ENCODE results near the gene PTCH2. TPM values are rescaled to one million over a fixed set of nuclear protein-coding genes. Genes with fewer than 3 reads are reported as not detected.
"Not testable (repeated sequence)": the region's sequence is repeated elsewhere in the genome, so short reads cannot be mapped to it uniquely, and the experiment has no call there.

PTCH2 gene
- total RNA-seq, 1 experiment from 2014 or later: 0.79 TPM

- intact Hi-C loops (cut with micrococcal nuclease): no loop called here
- TF ChIP-seq CTCF (IDR thresholded peaks at IDR 0.05; ENCODE audit: unreplicated experiment): no peak
- no TSS peak for BruUV-seq (replicated peaks)
- Mint-ChIP-seq H3K9me3 (ENCODE audit: unreplicated experiment) (no peaks in the 10 kb centered on the region), H3K4me3 (ENCODE audit: unreplicated experiment) (peak overlapping the region; percentile 53), H3K4me1 (ENCODE audit: insufficient read depth, unreplicated experiment) (peaks cover 43% of the 10 kb centered on the region), H3K27ac (ENCODE audit: low read depth, unreplicated experiment) (no peak overlapping the region), H3K27me3 (ENCODE audit: insufficient read depth, unreplicated experiment) (no peaks in the 10 kb centered on the region), H3K36me3 (ENCODE audit: insufficient read depth, unreplicated experiment) (peaks cover 44% of the 10 kb centered on the region)
- ChIA-PET CTCF (interaction anchor here (0.5 to 1.3 kb wide), 3 partner anchors 10 to 193 kb away, joined by 3 to 5 read pairs (median 3); no protein-coding TSS in a partner anchor), POLR2A (interaction anchor here (0.6 to 7.0 kb wide), 10 partner anchors 9 to 95 kb away, joined by 3 to 79 read pairs (median 4); partner anchors contain the start of genes BTBD19, DYNLT4, PLK3 and RNU5D-1)
- DNase-seq (ENCODE audit: unreplicated experiment): no peak
Measured at GRCh38 chr1:44817307-44817706, 25.7 kb downstream of the PTCH2 start.

- peaks cover 55% of the 10 kb centered on the region for H3K4me1 Mint-ChIP-seq (ENCODE audit: insufficient read depth, unreplicated experiment)
- BruUV-seq (replicated peaks); DNase-seq (ENCODE audit: unreplicated experiment); H3K27me3 Mint-ChIP-seq (ENCODE audit: insufficient read depth, unreplicated experiment); H3K4me3 Mint-ChIP-seq (ENCODE audit: unreplicated experiment); intact Hi-C loops (cut with micrococcal nuclease); H3K9me3 Mint-ChIP-seq (ENCODE audit: unreplicated experiment): not testable (repeated sequence)
- ChIA-PET CTCF (interaction anchor here (0.7 to 0.9 kb wide), 3 partner anchors 19 to 85 kb away, joined by 3 to 4 read pairs (median 3); no protein-coding TSS in a partner anchor), POLR2A (interaction anchor here (0.7 to 1.6 kb wide), 9 partner anchors 11 to 194 kb away, joined by 3 to 7 read pairs (median 4); partner anchors contain the start of genes EIF2B3, PLK3, RNU5D-1 and RPS8)
- peaks cover 49% of the 10 kb centered on the region for H3K36me3 Mint-ChIP-seq (ENCODE audit: insufficient read depth, unreplicated experiment)
- H3K27ac Mint-ChIP-seq (ENCODE audit: low read depth, unreplicated experiment): peak overlapping the region; percentile 17
Measured at GRCh38 chr1:44815926-44816325, 27.1 kb downstream of the PTCH2 start.

- CTCF ChIA-PET: interaction anchor here (0.7 to 1.0 kb wide), 2 partner anchors 19 to 81 kb away, joined by 3 to 5 read pairs; no protein-coding TSS in a partner anchor
- POLR2A ChIA-PET: interaction anchor here (0.5 to 2.4 kb wide), 8 partner anchors 10 to 197 kb away, joined by 3 to 13 read pairs (median 4); partner anchors contain the start of genes PLK3, RNU5D-1 and RPS8
- Mint-ChIP-seq H3K4me3 (ENCODE audit: unreplicated experiment) (no peak overlapping the region), H3K4me1 (ENCODE audit: insufficient read depth, unreplicated experiment) (peaks cover 46% of the 10 kb centered on the region), H3K9me3 (ENCODE audit: unreplicated experiment) (no peaks in the 10 kb centered on the region), H3K27me3 (ENCODE audit: insufficient read depth, unreplicated experiment) (no peaks in the 10 kb centered on the region), H3K27ac (ENCODE audit: low read depth, unreplicated experiment) (no peak overlapping the region), H3K36me3 (ENCODE audit: insufficient read depth, unreplicated experiment) (peaks cover 54% of the 10 kb centered on the region)
- no TSS peak for BruUV-seq (replicated peaks)
- no peak for DNase-seq (ENCODE audit: unreplicated experiment)
- intact Hi-C loops (cut with micrococcal nuclease): no loop called here
- no peak for TF ChIP-seq CTCF (IDR thresholded peaks at IDR 0.05; ENCODE audit: unreplicated experiment)
Measured at GRCh38 chr1:44812822-44813543, 30.1 kb downstream of the PTCH2 start.

- intact Hi-C loops (cut with micrococcal nuclease): no loop called here
- H3K27me3 Mint-ChIP-seq (ENCODE audit: insufficient read depth, unreplicated experiment): no peaks in the 10 kb centered on the region
- H3K9me3 Mint-ChIP-seq (ENCODE audit: unreplicated experiment): no peaks in the 10 kb centered on the region
- H3K27ac Mint-ChIP-seq (ENCODE audit: low read depth, unreplicated experiment): peak overlapping the region; percentile 7
- BruUV-seq (replicated peaks): no TSS peak
- POLR2A ChIA-PET: interaction anchor here (0.7 to 2.2 kb wide), 2 partner anchors 8 to 11 kb away, joined by 3 to 7 read pairs; partner anchors contain the start of gene PLK3
- H3K4me3 Mint-ChIP-seq (ENCODE audit: unreplicated experiment): no peak overlapping the region
- CTCF ChIA-PET: interaction anchor here (0.7 kb wide), 1 partner anchor 13 kb away, joined by 3 read pairs; no protein-coding TSS in a partner anchor
- no peak for DNase-seq (ENCODE audit: unreplicated experiment)
- TF ChIP-seq CTCF (IDR thresholded peaks at IDR 0.05; ENCODE audit: unreplicated experiment): no peak
- H3K4me1 Mint-ChIP-seq (ENCODE audit: insufficient read depth, unreplicated experiment): peaks cover 51% of the 10 kb centered on the region
- H3K36me3 Mint-ChIP-seq (ENCODE audit: insufficient read depth, unreplicated experiment): peaks cover 68% of the 10 kb centered on the region
Measured at GRCh38 chr1:44811234-44811633, 31.8 kb downstream of the PTCH2 start.

- CTCF ChIA-PET: interaction anchor here (0.7 kb wide), 2 partner anchors 12 to 118 kb away, joined by 3 read pairs; no protein-coding TSS in a partner anchor
- H3K27me3 Mint-ChIP-seq (ENCODE audit: insufficient read depth, unreplicated experiment); BruUV-seq (replicated peaks); intact Hi-C loops (cut with micrococcal nuclease); DNase-seq (ENCODE audit: unreplicated experiment); H3K9me3 Mint-ChIP-seq (ENCODE audit: unreplicated experiment); H3K4me3 Mint-ChIP-seq (ENCODE audit: unreplicated experiment): not testable (repeated sequence)
- peaks cover 50% of the 10 kb centered on the region for H3K4me1 Mint-ChIP-seq (ENCODE audit: insufficient read depth, unreplicated experiment)
- H3K27ac Mint-ChIP-seq (ENCODE audit: low read depth, unreplicated experiment): peak overlapping the region; percentile 7
- POLR2A ChIA-PET: interaction anchor here (0.7 to 2.2 kb wide), 2 partner anchors 9 to 11 kb away, joined by 3 to 7 read pairs; partner anchors contain the start of gene PLK3
- peaks cover 69% of the 10 kb centered on the region for H3K36me3 Mint-ChIP-seq (ENCODE audit: insufficient read depth, unreplicated experiment)
Measured at GRCh38 chr1:44810762-44811105, 32.3 kb downstream of the PTCH2 start.

All from MCF 10A (cell line).